Measurements from ENCODE around the gene DCAF8. TPM values are rescaled to one million over a fixed set of nuclear protein-coding genes. Genes with fewer than 3 reads are reported as not detected.

The DCAF8 gene
- total RNA-seq, 1 donor from 2014 or later = 172 TPM

DNA sequence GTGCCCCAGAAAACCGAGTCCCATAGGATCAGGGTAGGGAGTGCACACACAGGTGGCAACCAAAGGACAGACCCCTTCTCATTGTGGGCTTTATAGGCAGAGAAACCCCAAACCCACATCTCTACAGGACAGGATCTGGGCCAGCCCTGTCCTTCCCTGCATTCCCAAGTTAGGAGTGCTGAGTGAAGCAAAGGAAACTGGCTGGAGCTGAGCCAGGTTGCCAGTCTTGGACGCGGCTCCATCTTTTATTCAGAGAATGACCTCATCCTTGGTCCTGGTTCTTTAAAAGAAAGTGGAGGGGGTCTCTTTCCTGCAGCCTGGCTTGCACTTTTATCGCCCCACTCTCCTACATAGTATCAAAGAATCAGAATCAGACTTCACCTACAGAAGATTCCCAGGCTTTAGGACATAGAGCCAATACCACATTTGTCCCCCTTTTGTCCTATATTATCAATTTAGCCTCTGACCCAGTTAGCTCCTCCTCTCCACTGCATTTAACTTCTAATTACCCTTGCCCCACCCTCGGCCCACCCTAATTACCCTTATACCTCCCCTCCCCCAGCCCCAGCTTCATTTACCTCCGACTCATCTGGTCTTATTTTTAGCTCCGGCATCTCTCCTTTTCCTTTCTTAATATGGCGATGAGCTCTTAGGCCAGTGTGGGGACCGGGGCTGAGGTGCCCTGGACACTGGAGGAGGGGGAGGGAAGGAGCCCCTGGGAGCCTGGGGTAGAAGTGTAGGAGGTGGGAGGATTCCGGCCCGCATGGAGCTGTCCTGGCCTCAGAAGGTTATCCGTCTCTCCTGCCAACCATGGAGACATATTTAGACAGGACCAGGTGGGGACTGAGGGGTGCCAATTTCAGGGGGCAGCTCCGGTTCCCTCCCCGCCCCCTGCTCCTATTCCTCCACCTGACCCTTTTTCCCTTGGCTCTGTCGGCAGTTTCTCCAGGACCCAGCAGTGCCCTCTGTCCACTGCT, 72.4 kb downstream of the DCAF8 start, which contains the start of gene CASQ1:
CASQ1 (plus strand) TSS at position 927 of the 977 bp plus-strand sequence. CDS start 177 bp downstream, outside the sequence.
- Mint-ChIP-seq H3K4me3 (no peak within 1 kb of the TSS), H3K4me1 (no peaks in the 10 kb centered on the region), H3K27me3 (peaks cover 4% of the 10 kb centered on the region), H3K9me3 (no peaks in the 10 kb centered on the region), H3K36me3 (ENCODE audit: low read depth) (no peaks in the 10 kb centered on the region), H3K27ac (no peak within 1 kb of the TSS)
- no peak for ATAC-seq (ENCODE audit: low read depth)
- ChIA-PET CTCF (interaction anchor here (1.2 to 6.1 kb wide), 5 partner anchors 14 to 186 kb away, joined by 3 to 109 read pairs (median 74); no protein-coding TSS in a partner anchor), POLR2A (interaction anchor here (0.6 kb wide), 1 partner anchor 102 kb away, joined by 4 read pairs; no protein-coding TSS in a partner anchor)
- no peak for DNase-seq
- TF ChIP-seq, protein P1, sequence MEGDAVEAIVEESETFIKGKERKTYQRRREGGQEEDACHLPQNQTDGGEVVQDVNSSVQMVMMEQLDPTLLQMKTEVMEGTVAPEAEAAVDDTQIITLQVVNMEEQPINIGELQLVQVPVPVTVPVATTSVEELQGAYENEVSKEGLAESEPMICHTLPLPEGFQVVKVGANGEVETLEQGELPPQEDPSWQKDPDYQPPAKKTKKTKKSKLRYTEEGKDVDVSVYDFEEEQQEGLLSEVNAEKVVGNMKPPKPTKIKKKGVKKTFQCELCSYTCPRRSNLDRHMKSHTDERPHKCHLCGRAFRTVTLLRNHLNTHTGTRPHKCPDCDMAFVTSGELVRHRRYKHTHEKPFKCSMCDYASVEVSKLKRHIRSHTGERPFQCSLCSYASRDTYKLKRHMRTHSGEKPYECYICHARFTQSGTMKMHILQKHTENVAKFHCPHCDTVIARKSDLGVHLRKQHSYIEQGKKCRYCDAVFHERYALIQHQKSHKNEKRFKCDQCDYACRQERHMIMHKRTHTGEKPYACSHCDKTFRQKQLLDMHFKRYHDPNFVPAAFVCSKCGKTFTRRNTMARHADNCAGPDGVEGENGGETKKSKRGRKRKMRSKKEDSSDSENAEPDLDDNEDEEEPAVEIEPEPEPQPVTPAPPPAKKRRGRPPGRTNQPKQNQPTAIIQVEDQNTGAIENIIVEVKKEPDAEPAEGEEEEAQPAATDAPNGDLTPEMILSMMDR (IDR thresholded peaks at IDR 0.05) = no peak
- intact Hi-C loops (cut with micrococcal nuclease) = loop anchor here (10.0 kb wide), 1 partner anchor 415 kb away; no protein-coding TSS in a partner anchor

DNA sequence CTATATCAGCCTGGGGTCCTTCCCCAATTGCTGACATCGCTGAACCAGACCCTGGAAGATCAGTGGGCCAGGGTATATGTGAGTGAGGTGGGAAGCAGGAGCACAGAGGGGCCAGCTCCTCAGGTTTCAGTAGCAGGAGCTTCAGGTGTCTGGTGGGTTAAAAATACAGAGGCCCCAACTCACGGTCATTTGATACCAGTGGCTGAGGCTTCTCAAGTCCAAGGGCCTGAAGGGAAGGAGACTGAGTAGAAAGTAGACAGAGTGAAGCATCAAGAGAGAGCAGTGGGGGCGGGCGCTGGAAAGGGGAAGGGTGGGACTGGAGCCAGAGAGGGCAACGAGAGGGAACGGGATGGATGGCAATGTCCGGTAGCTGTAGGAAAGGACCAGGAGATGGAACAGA, 74.0 kb downstream of the DCAF8 start:
- DNase-seq (no peak), ATAC-seq (ENCODE audit: low read depth) (no peak)
- Mint-ChIP-seq H3K4me3 (no peak overlapping the region), H3K27me3 (peaks cover 4% of the 10 kb centered on the region), H3K9me3 (no peaks in the 10 kb centered on the region), H3K4me1 (no peaks in the 10 kb centered on the region), H3K27ac (no peak overlapping the region), H3K36me3 (ENCODE audit: low read depth) (no peaks in the 10 kb centered on the region)
- ChIA-PET POLR2A (no interaction called here), CTCF (interaction anchor here (6.1 kb wide), 1 partner anchor 104 kb away, joined by 80 read pairs; no protein-coding TSS in a partner anchor)
- TF ChIP-seq, protein P1 (IDR thresholded peaks at IDR 0.05) = no peak
- intact Hi-C loops (cut with micrococcal nuclease) = no loop called here

DNA sequence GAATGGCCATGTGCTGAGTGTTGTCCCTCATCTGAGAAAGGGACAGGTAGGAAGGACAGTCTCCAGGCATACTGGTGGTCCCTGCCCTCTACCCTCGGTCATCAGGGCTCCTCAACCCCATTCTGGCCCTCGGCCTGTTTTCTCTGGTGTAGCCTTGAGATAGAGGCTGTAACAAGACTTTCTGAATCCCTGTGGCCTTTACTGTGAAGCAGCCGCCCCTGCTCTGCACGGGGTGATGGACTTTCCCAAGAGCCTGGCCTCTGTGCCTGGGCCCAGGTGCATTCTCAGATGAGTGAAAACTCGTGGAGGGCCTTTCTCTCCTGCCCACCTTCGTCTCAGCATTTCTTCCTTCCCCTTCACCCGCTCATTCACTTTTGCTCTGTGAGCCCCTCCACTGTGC, 74.9 kb downstream of the DCAF8 start:
- Mint-ChIP-seq H3K36me3 (ENCODE audit: low read depth) (no peaks in the 10 kb centered on the region), H3K27ac (no peak overlapping the region), H3K27me3 (peaks cover 4% of the 10 kb centered on the region), H3K4me3 (no peak overlapping the region), H3K4me1 (no peaks in the 10 kb centered on the region), H3K9me3 (no peaks in the 10 kb centered on the region)
- ChIA-PET POLR2A (no interaction called here), CTCF (no interaction called here)
- no peak for ATAC-seq (ENCODE audit: low read depth)
- DNase-seq = no peak
- TF ChIP-seq, protein P1 (IDR thresholded peaks at IDR 0.05) = no peak
- intact Hi-C loops (cut with micrococcal nuclease) = no loop called here

DNA sequence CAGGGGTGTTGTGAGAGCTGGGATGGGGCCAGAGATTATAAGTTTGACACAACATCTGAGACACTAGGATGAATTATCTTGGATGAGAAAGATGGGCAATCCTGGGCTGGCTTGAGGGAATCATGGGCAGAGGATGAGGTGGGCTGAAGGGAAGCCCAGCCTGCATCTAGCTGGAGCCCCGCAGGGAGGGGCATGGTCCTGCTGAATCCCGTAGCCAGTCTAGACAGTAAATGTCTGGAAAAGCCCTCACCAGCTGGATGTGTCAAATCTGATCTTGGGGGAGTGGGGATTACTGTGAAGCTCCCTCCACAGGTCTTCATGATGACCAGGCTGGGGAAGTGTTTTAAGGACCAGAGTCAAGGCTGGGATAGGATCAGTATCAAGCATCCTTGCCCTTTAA, 75.6 kb downstream of the DCAF8 start:
- intact Hi-C loops (cut with micrococcal nuclease) = no loop called here
- no peaks in the 10 kb centered on the region for H3K9me3 Mint-ChIP-seq
- no peaks in the 10 kb centered on the region for H3K4me1 Mint-ChIP-seq
- ATAC-seq (ENCODE audit: low read depth) (no peak), DNase-seq (no peak)
- POLR2A ChIA-PET = interaction anchor here (1.2 kb wide), 1 partner anchor 98 kb away, joined by 3 read pairs; the partner anchor contains the start of gene PEX19
- CTCF ChIA-PET = no interaction called here
- no peak overlapping the region for H3K4me3 Mint-ChIP-seq
- no peaks in the 10 kb centered on the region for H3K36me3 Mint-ChIP-seq (ENCODE audit: low read depth)
- peaks cover 4% of the 10 kb centered on the region for H3K27me3 Mint-ChIP-seq
- no peak overlapping the region for H3K27ac Mint-ChIP-seq
- TF ChIP-seq, protein P1 (IDR thresholded peaks at IDR 0.05) = no peak

DNA sequence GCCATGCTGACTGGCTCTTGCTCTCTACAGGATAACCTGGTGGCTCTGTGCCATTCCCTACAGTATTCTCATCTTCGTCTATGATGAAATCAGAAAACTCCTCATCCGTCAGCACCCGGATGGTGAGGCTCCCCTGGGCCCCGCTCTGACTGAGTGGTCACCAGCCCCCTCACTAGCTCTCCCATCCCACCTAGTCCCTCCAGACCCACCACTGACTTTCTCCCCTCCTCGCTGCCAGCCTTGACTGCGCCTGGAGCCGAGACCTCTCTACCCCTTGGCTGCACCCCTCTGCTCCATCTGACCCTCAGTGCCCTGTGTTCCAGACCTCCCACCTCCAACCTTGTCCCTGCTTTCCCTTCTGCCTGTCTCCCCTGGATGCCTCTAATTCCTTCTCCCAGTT, 76.1 kb downstream of the DCAF8 start:
- CTCF ChIA-PET = no interaction called here

More for the DNA sequence above, 76.1 kb downstream of the DCAF8 start:
- H3K27ac Mint-ChIP-seq = no peak overlapping the region
- H3K4me1 Mint-ChIP-seq = no peaks in the 10 kb centered on the region
- H3K27me3 Mint-ChIP-seq = peaks cover 4% of the 10 kb centered on the region
- TF ChIP-seq, protein P1 (IDR thresholded peaks at IDR 0.05) = no peak
- intact Hi-C loops (cut with micrococcal nuclease) = no loop called here
- POLR2A ChIA-PET = interaction anchor here (1.2 kb wide), 1 partner anchor 99 kb away, joined by 3 read pairs; the partner anchor contains the start of gene PEX19
- H3K4me3 Mint-ChIP-seq = no peak overlapping the region
- DNase-seq (no peak), ATAC-seq (ENCODE audit: low read depth) (no peak)
- H3K36me3 Mint-ChIP-seq (ENCODE audit: low read depth) = no peaks in the 10 kb centered on the region
- H3K9me3 Mint-ChIP-seq = no peaks in the 10 kb centered on the region
